Gastroesophageal sphincter (tissue), 3 donors: Measurements from ENCODE around the gene SV2C.

ENCODE experiments used
- EP300 ChIP-seq: sonication (generic); formaldehyde crosslinking; IDR thresholded peaks from one replicate; pipeline ENCODE4 v1.6.1; 2017; ENCODE audit warnings: antibody characterized with exemption, mild to moderate bottlenecking
- POLR2A ChIP-seq, 2 donors: fragments of 450-650 bp; IDR thresholded peaks; one replicate each; pipeline ENCODE4 v1.6.1; 2017; ENCODE audit warnings: antibody characterized with exemption in 2 of 2, mild to moderate bottlenecking in 2 of 2, moderate library complexity in 1 of 2
- TF ChIP-seq, protein P1 (sequence below), 4 experiments: fragments of 200-600 bp in 2 of 4; fragments of 450-650 bp in 2 of 4; sonication (generic) in 1 of 4; IDR thresholded peaks; one replicate each; pipeline ENCODE4 v1.5.1; 2017 to 2019; ENCODE audit warnings: antibody characterized with exemption in 4 of 4, mild to moderate bottlenecking in 2 of 4, moderate library complexity in 2 of 4

DNA sequence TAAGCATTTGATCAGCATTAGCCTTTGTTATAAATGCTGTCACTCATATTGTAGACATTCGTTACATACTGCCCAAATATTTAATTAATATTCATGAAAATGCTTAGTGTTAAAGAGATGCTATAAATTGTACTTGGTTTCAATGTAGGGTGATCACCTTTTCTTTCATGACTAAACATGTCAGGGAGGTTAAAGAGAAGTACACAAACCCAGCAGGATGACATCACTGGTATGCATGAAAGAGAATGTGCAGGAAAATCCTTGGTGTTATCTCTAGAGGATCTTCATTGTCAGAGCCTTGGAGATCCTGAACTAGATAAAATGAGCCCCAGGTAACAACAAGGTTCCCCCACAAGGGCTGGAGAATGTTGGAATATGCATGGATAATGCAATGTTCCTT is 33.0 kb upstream of the SV2C start:
- TF ChIP-seq, protein P1, sequence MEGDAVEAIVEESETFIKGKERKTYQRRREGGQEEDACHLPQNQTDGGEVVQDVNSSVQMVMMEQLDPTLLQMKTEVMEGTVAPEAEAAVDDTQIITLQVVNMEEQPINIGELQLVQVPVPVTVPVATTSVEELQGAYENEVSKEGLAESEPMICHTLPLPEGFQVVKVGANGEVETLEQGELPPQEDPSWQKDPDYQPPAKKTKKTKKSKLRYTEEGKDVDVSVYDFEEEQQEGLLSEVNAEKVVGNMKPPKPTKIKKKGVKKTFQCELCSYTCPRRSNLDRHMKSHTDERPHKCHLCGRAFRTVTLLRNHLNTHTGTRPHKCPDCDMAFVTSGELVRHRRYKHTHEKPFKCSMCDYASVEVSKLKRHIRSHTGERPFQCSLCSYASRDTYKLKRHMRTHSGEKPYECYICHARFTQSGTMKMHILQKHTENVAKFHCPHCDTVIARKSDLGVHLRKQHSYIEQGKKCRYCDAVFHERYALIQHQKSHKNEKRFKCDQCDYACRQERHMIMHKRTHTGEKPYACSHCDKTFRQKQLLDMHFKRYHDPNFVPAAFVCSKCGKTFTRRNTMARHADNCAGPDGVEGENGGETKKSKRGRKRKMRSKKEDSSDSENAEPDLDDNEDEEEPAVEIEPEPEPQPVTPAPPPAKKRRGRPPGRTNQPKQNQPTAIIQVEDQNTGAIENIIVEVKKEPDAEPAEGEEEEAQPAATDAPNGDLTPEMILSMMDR (IDR thresholded peaks at IDR 0.05): no peak
- TF ChIP-seq POLR2A (IDR thresholded peaks at IDR 0.05) (no peak), EP300 (no peak)
